DMS153 treated with DMSO at 0.1 percent for 48 hours (cell line): ENCODE results near the gene ENOX1.

Experiments used
- DNase-seq: peaks from one replicate; lab custom pipeline; 2025; ENCODE audit not compliant: unreplicated experiment; lab: John Stamatoyannopoulos, UW

ENOX1 gene

GRCh38 chr13:43294412-43294811, 492.4 kb downstream of the ENOX1 start:
- no peak for DNase-seq

- DNase-seq = no peak
These were observed 492.8 kb downstream of the ENOX1 start for GRCh38 chr13:43293986-43294385.

- no peak for DNase-seq
These were observed 493.2 kb downstream of the ENOX1 start for GRCh38 chr13:43293561-43293960.

GRCh38 chr13:43293008-43293407, 493.8 kb downstream of the ENOX1 start:
- DNase-seq = no peak

GRCh38 chr13:43291287-43292060, 495.3 kb downstream of the ENOX1 start:
- DNase-seq = no peak

- DNase-seq = no peak
These were observed 497.1 kb downstream of the ENOX1 start for GRCh38 chr13:43289470-43290255.

GRCh38 chr13:43286751-43287150, 500.0 kb downstream of the ENOX1 start:
- no peak for DNase-seq

- no peak for DNase-seq
These were observed 500.7 kb downstream of the ENOX1 start for GRCh38 chr13:43285933-43286597.

GRCh38 chr13:43284162-43284561, 502.6 kb downstream of the ENOX1 start:
- DNase-seq = no peak

- no peak for DNase-seq
These were observed 507.1 kb downstream of the ENOX1 start for GRCh38 chr13:43279696-43280095.

GRCh38 chr13:43278127-43278526, 508.6 kb downstream of the ENOX1 start:
- DNase-seq = no peak

- no peak for DNase-seq
These were observed 509.6 kb downstream of the ENOX1 start for GRCh38 chr13:43277142-43277541.

GRCh38 chr13:43274881-43275280, 511.9 kb downstream of the ENOX1 start:
- DNase-seq = no peak

- no peak for DNase-seq
These were observed 513.4 kb downstream of the ENOX1 start for GRCh38 chr13:43273362-43273761.

GRCh38 chr13:43272851-43273250, 513.9 kb downstream of the ENOX1 start:
- peak; percentile 14 for DNase-seq

- no peak for DNase-seq
These were observed 515.6 kb downstream of the ENOX1 start for GRCh38 chr13:43271152-43271551.

- DNase-seq = no peak
These were observed 516.5 kb downstream of the ENOX1 start for GRCh38 chr13:43270130-43270830.

- no peak for DNase-seq
These were observed 517.7 kb downstream of the ENOX1 start for GRCh38 chr13:43269037-43269481.

- DNase-seq = no peak
These were observed 518.1 kb downstream of the ENOX1 start for GRCh38 chr13:43268632-43269031.

GRCh38 chr13:43267916-43268315, 518.9 kb downstream of the ENOX1 start:
- DNase-seq = no peak
